Upper lobe of left lung (tissue), 6 donors: ENCODE results near the gene SLC10A7. TPM values are rescaled to one million over a fixed set of nuclear protein-coding genes. Genes with fewer than 3 reads are reported as not detected.
A peak's percentile ranks its signal among the peaks of the same experiment; 100 is the strongest.

Experiments used
- ATAC-seq, 2 donors: fragments of 200-7000 bp; cut with Tn5 transposase; one replicate each; pipeline ENCODE4 v1.9.1; 2022; ENCODE audit warnings: mild to moderate bottlenecking in 2 of 2, moderate library complexity in 2 of 2; ENCODE audit not compliant: low FRiP score in 2 of 2
- DNase-seq, 2 donors: peaks; one replicate each; pipeline ENCODE4 v3.0.0-alpha.2; 2019 to 2020
- H3K27ac ChIP-seq, 4 donors: fragments of 200-600 bp; sonication (generic); one replicate each; pipeline ENCODE4 v1.5.1; 2016 to 2019
- H3K27me3 ChIP-seq, 4 donors: fragments of 200-600 bp; sonication (generic); one replicate each; pipeline ENCODE4 v1.5.1; 2017 to 2019
- H3K36me3 ChIP-seq, 4 donors: fragments of 200-600 bp; sonication (generic); one replicate each; pipeline ENCODE4 v1.5.1; 2016 to 2019
- H3K4me1 ChIP-seq, 4 donors: fragments of 200-600 bp; sonication (generic); one replicate each; pipeline ENCODE4 v1.5.1; 2018 to 2019
- H3K4me3 ChIP-seq, 4 donors: fragments of 200-600 bp; sonication (generic); one replicate each; pipeline ENCODE4 v1.5.1; 2017 to 2019; ENCODE audit warnings: mild to moderate bottlenecking in 2 of 4, moderate library complexity in 1 of 4
- H3K9me3 ChIP-seq, 4 donors: fragments of 200-600 bp; sonication (generic); one replicate each; pipeline ENCODE4 v1.5.1; 2018 to 2019
- EP300 ChIP-seq, 4 donors: sonication (generic); formaldehyde crosslinking; IDR thresholded peaks; one replicate each; pipeline ENCODE4 v1.5.1; 2017; ENCODE audit warnings: antibody characterized with exemption in 4 of 4, control low read depth in 2 of 4
- POLR2A ChIP-seq, 4 donors: fragments of 450-650 bp; IDR thresholded peaks; one replicate each; pipeline ENCODE4 v1.5.1; 2016 to 2017; ENCODE audit warnings: antibody characterized with exemption in 4 of 4, mild to moderate bottlenecking in 2 of 4
- POLR2AphosphoS5 ChIP-seq, 2 donors: sonication (generic); formaldehyde crosslinking; IDR thresholded peaks; one replicate each; pipeline ENCODE4 v1.5.1; 2017; ENCODE audit warnings: antibody characterized with exemption in 2 of 2
- WGBS, 2 donors: methylation state at CpG; one replicate each; pipeline ENCODE4 v1.1.5; 2017 to 2018; 5-methylcytosine and 5-hydroxymethylcytosine counted together
- total RNA-seq, 6 donors: library from RNA; depleted of rRNA in 4 of 6; stranded (reverse); fragments of >200 nt in 4 of 6; gene quantifications; one replicate each; pipeline versions ENCODE4 v1.1.0 to v1.2.1, GENCODE V29; 2016 to 2021
- TF ChIP-seq, protein P1 (sequence below), 6 experiments: fragments of 450-650 bp in 4 of 6; fragments of 200-600 bp in 2 of 6; sonication (generic) in 2 of 6; IDR thresholded peaks; one replicate each; pipeline ENCODE4 v1.5.1; 2016 to 2019; ENCODE audit warnings: antibody characterized with exemption in 6 of 6
- donor health status: DM: no; HTN: no; CAD: no; lungs with moderate emphysema.
- donor health status: DM: no; HTN: yes; CAD: no; lungs with severe emphysema.

SLC10A7 gene
- total RNA-seq, 6 donors from 2014 or later, result 11.1 to 20.9 (median 14.1) TPM

DNA sequence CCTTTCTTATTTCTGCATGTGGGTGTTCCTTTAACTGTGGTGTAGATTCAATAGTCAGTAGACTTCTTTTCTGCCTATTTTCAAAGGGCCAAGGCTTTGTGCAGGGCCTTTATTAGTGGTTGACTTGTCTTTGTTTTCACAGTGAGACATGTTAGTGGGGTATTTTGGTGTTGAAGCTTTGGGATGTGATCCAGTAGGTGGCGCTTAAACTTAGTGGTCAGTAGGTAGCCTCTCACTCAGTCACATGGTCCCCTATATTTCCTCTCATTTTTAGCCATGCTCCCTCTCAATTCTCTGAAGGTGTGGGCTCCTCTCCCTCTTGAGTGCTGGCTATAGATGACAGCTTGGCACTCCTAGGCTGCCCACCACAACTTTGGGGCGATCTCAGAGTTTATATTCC lies 23.4 kb upstream of the SLC10A7 start:
- Histone ChIP-seq H3K27ac (no peak overlapping the region), H3K4me1 (no peaks in the 10 kb centered on the region), H3K36me3 (no peaks in the 10 kb centered on the region), H3K9me3 (no peaks in the 10 kb centered on the region), H3K4me3 (no peak overlapping the region), H3K27me3 (no peaks in the 10 kb centered on the region)
- TF ChIP-seq, protein P1, sequence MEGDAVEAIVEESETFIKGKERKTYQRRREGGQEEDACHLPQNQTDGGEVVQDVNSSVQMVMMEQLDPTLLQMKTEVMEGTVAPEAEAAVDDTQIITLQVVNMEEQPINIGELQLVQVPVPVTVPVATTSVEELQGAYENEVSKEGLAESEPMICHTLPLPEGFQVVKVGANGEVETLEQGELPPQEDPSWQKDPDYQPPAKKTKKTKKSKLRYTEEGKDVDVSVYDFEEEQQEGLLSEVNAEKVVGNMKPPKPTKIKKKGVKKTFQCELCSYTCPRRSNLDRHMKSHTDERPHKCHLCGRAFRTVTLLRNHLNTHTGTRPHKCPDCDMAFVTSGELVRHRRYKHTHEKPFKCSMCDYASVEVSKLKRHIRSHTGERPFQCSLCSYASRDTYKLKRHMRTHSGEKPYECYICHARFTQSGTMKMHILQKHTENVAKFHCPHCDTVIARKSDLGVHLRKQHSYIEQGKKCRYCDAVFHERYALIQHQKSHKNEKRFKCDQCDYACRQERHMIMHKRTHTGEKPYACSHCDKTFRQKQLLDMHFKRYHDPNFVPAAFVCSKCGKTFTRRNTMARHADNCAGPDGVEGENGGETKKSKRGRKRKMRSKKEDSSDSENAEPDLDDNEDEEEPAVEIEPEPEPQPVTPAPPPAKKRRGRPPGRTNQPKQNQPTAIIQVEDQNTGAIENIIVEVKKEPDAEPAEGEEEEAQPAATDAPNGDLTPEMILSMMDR (IDR thresholded peaks at IDR 0.05), result peak in 2 of 6 experiments; percentile 24 to 25
- no peak for TF ChIP-seq POLR2AphosphoS5 (IDR thresholded peaks at IDR 0.05)
- 62 to 80% methylated on average over 2 of the region's 2 CpGs for WGBS, 2 donors
- DNase-seq (peak in 1 of 2 donors; percentile 20), ATAC-seq (no peak)

DNA sequence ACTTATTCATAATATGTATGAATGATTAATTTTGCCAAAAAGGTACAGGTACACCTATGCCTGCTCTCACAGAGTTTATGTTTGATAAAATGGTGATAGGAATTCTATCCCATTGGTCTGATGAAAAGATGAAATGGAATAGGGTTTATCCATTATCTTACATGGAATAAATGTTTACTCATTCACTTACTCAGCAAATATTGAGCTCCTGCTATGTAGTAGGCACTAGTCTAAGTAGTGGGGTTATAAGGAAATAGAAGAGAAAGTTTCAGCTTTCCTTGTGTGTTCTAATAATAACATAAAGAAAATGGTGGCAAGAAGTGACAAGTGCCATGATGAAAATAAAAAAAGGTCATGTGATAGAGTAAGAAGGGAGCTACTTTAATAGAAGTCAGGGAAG lies 12.4 kb upstream of the SLC10A7 start:
- no peaks in the 10 kb centered on the region for H3K4me1 ChIP-seq
- H3K4me3 ChIP-seq, result no peak overlapping the region
- no peak for DNase-seq
- H3K27me3 ChIP-seq, result no peaks in the 10 kb centered on the region
- TF ChIP-seq, protein P1 (IDR thresholded peaks at IDR 0.05), result no peak
- no peak for TF ChIP-seq POLR2AphosphoS5 (IDR thresholded peaks at IDR 0.05)
- TF ChIP-seq EP300 (IDR thresholded peaks at IDR 0.05), result no peak
- TF ChIP-seq POLR2A (IDR thresholded peaks at IDR 0.05), result no peak
- no peaks in the 10 kb centered on the region for H3K36me3 ChIP-seq
- no peaks in the 10 kb centered on the region for H3K9me3 ChIP-seq
- no peak overlapping the region for H3K27ac ChIP-seq
- ATAC-seq, result no peak

DNA sequence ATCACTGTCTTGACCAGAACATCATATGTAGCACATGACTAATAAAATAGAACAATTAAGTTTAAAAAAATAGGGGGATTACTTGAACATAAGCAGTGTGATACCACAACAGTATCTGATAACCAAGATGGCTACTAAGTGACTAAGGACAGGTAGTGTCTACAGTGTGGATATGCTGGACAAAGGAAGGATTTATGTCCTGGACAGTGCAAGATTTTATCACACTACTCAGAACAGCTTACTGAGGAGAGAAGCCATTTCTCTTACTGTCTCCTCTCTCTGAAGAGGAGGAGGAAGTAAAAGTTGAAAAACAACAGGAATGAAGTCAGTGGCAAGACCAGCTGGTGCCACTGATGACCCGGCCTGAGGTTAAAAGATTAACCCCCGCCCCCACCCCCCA lies 4.0 kb upstream of the SLC10A7 start:
- 14 to 34% methylated on average over 2 of the region's 2 CpGs for WGBS, 2 donors
- peaks cover 0 to 7% (median 3%) of the 10 kb centered on the region in 4 donors for H3K4me1 ChIP-seq
- no peak overlapping the region for H3K4me3 ChIP-seq
- H3K9me3 ChIP-seq, result no peaks in the 10 kb centered on the region
- TF ChIP-seq EP300 (IDR thresholded peaks at IDR 0.05) (no peak), POLR2A (IDR thresholded peaks at IDR 0.05) (no peak), POLR2AphosphoS5 (IDR thresholded peaks at IDR 0.05) (no peak)
- TF ChIP-seq, protein P1 (IDR thresholded peaks at IDR 0.05), result no peak
- DNase-seq (no peak), ATAC-seq (no peak)
- no peaks in the 10 kb centered on the region for H3K27me3 ChIP-seq
- H3K27ac ChIP-seq, result no peak overlapping the region
- no peaks in the 10 kb centered on the region for H3K36me3 ChIP-seq

DNA sequence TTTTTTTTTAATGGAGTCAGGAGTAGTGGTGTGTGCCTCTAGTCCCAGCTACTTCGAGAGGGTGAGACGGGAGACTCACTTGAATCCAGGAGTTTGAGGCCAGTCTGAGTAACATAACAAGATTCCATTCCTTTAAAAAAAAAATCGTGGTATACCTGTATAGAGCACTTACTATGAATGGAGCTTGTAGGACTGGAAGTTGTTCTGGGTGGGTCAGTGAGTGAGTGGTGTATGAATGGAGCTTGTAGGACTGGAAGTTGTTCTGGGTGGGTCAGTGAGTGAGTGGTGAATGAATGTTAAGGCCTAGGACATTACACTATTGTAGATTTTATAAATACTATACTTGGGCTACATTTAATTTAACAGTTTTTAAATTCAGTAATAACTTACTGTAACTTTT lies 2.9 kb upstream of the SLC10A7 start:
- H3K36me3 ChIP-seq, result no peaks in the 10 kb centered on the region
- H3K27ac ChIP-seq, result no peak overlapping the region
- 80 to 82% methylated on average over 3 of the region's 3 CpGs for WGBS, 2 donors
- H3K9me3 ChIP-seq, result no peaks in the 10 kb centered on the region
- H3K27me3 ChIP-seq, result no peaks in the 10 kb centered on the region
- H3K4me3 ChIP-seq, result no peak overlapping the region
- H3K4me1 ChIP-seq, result peaks cover 10 to 18% (median 12%) of the 10 kb centered on the region in 4 donors
- ATAC-seq (no peak), DNase-seq (no peak)
- TF ChIP-seq POLR2A (IDR thresholded peaks at IDR 0.05) (no peak), EP300 (IDR thresholded peaks at IDR 0.05) (no peak), POLR2AphosphoS5 (IDR thresholded peaks at IDR 0.05) (no peak)
- TF ChIP-seq, protein P1 (IDR thresholded peaks at IDR 0.05), result no peak

DNA sequence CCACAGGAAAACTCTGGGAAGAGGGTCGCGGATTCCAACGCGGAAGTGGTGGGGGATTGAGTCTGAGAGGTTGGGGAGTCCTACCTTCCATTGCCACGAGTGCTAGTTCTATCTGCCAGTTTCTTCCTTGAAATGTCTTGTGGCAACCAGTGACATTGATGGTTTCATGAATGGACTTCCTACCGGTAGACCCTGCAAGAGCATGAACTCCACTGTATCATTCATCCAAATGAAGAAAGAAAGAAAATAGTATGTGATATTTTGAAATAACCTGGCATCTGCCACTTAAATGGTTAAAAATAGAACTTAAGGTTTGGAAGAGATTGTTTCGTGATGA lies 1.1 kb upstream of the SLC10A7 start:
- TF ChIP-seq, protein P1 (IDR thresholded peaks at IDR 0.05), result no peak
- TF ChIP-seq POLR2A (IDR thresholded peaks at IDR 0.05) (no peak), EP300 (IDR thresholded peaks at IDR 0.05) (no peak), POLR2AphosphoS5 (IDR thresholded peaks at IDR 0.05) (no peak)

More for the DNA sequence above, 1.1 kb upstream of the SLC10A7 start:
- Histone ChIP-seq H3K9me3 (no peaks in the 10 kb centered on the region), H3K27me3 (no peaks in the 10 kb centered on the region), H3K4me1 (peaks cover 13 to 21% (median 15%) of the 10 kb centered on the region in 4 donors), H3K27ac (peak overlapping the region; percentile 86 to 92 (median 89)), H3K4me3 (peak overlapping the region; percentile 72 to 90 (median 74)), H3K36me3 (no peaks in the 10 kb centered on the region)
- DNase-seq, result no peak
- WGBS, 2 donors, result 0 to 2% methylated on average over 3 to 7 of the region's 7 CpGs
- ATAC-seq, result no peak
